ENCODE results near the gene DDIT4. TPM values are rescaled to one million over a fixed set of nuclear protein-coding genes. Genes with fewer than 3 reads are reported as not detected.

The DDIT4 gene
- total and polyA plus RNA-seq, 2 of the 8 experiments (the other 6 are each of a cell fraction or from before 2014, with no cell fraction given): 47.4 to 108 TPM

DNA sequence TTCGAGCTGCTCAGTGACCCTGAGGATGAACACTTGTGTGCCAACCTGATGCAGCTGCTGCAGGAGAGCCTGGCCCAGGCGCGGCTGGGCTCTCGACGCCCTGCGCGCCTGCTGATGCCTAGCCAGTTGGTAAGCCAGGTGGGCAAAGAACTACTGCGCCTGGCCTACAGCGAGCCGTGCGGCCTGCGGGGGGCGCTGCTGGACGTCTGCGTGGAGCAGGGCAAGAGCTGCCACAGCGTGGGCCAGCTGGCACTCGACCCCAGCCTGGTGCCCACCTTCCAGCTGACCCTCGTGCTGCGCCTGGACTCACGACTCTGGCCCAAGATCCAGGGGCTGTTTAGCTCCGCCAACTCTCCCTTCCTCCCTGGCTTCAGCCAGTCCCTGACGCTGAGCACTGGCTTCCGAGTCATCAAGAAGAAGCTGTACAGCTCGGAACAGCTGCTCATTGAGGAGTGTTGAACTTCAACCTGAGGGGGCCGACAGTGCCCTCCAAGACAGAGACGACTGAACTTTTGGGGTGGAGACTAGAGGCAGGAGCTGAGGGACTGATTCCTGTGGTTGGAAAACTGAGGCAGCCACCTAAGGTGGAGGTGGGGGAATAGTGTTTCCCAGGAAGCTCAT, 1.1 kb downstream of the DDIT4 start:
- Histone ChIP-seq H3K4me1 (replicated peaks in 1 of 4; ENCODE audit: control insufficient read depth in 3 of 4, insufficient read depth in 4 of 4, low read length in 3 of 4) (peaks cover 0 to 19% (median 15%) of the 10 kb centered on the region in 4 experiments; a peak in 6 of 7 replicates), H2BK5ac (ENCODE audit: low read depth, low read length) (peak overlapping the region; percentile 99), H2AK5ac (ENCODE audit: low read depth, low read length) (no peak overlapping the region), H2BK20ac (ENCODE audit: low read length) (no peak overlapping the region), H3K4me3 (ENCODE audit: extremely low read depth in 1 of 4, insufficient read depth in 2 of 4, low read depth in 3 of 4, low read length in 4 of 4) (peak overlapping the region; percentile 88 to 94 (median 93)), H3K23me2 (ENCODE audit: low read depth, low read length) (peaks cover 20% of the 10 kb centered on the region), H3K4ac (replicated peaks; ENCODE audit: insufficient read length, low read depth, low read length) (peak overlapping the region; percentile 23), H2BK120ac (replicated peaks; ENCODE audit: low read depth, low read length) (no peak overlapping the region), H4K20me1 (replicated peaks in 1 of 2; ENCODE audit: control insufficient read depth in 1 of 2, insufficient read depth in 2 of 2, low read length in 2 of 2) (peaks cover 15 to 23% of the 10 kb centered on the region in 2 experiments), H3K4me2 (ENCODE audit: insufficient read depth in 1 of 2, low read depth in 2 of 2, low read length in 2 of 2) (peak overlapping the region; percentile 96 to 98), H3K9ac (replicated peaks in 1 of 4; ENCODE audit: extremely low read depth in 1 of 4, low read depth in 3 of 4, low read length in 3 of 4) (peak overlapping the region; percentile 8 to 89 (median 78); a peak in 6 of 7 replicates), H3K79me1 (ENCODE audit: low read depth, low read length) (no peaks in the 10 kb centered on the region), H3K56ac (replicated peaks; ENCODE audit: insufficient read length, low read depth, low read length) (peak overlapping the region; percentile 52), H2AFZ (ENCODE audit: low read length) (no peak overlapping the region), H3K36me3 (ENCODE audit: control insufficient read depth in 2 of 4, insufficient read depth in 4 of 4, low read length in 3 of 4) (peaks cover 3 to 20% (median 10%) of the 10 kb centered on the region in 4 experiments; a peak in 7 of 8 replicates), H3K18ac (ENCODE audit: extremely low read depth, low read length) (peak overlapping the region; percentile 42), H3K79me2 (ENCODE audit: control insufficient read depth in 1 of 2, insufficient read depth in 2 of 2, low read length in 2 of 2) (peaks cover 0 to 19% of the 10 kb centered on the region in 2 experiments; a peak in 3 of 4 replicates), H3K14ac (ENCODE audit: insufficient read length) (no peak overlapping the region), H3K27ac (ENCODE audit: low read depth, low read length) (no peak overlapping the region), H2BK12ac (ENCODE audit: low read depth, low read length) (no peak overlapping the region), H3K23ac (ENCODE audit: insufficient read length) (no peak overlapping the region), H4K91ac (replicated peaks; ENCODE audit: insufficient read length, low read length) (no peak overlapping the region), H4K5ac (ENCODE audit: insufficient read length, low read depth, low read length) (peak overlapping the region; percentile 46), H2BK15ac (ENCODE audit: low read length) (no peak overlapping the region), H3K9me3 (ENCODE audit: insufficient read depth in 2 of 2, low read depth in 1 of 2, low read length in 1 of 2) (no peaks in the 10 kb centered on the region), H4K8ac (ENCODE audit: extremely low read depth, insufficient read depth, low read length) (peak overlapping the region; percentile 89; the same call in 1 of the 2 replicates), H3K27me3 (replicated peaks in 1 of 4; ENCODE audit: control insufficient read depth in 3 of 4, extremely low read depth in 1 of 4, insufficient read depth in 3 of 4, low read length in 3 of 4) (no peaks in the 10 kb centered on the region)
- FAIRE-seq (no peak), DNase-seq (ENCODE audit: low read depth in 1 of 2, low spot score in 2 of 2) (peak in 1 of 2 experiments; percentile 89)
- ChIA-PET CTCF (ENCODE audit: partially characterized antibody) (interaction anchor here (0.6 to 6.0 kb wide), 49 partner anchors 9 to 396 kb away, joined by 3 to 91 read pairs (median 4); partner anchors contain the start of genes ANAPC16 and ASCC1), POLR2A (ENCODE audit: partially characterized antibody) (interaction anchor here (0.5 to 16.4 kb wide), 28 partner anchors 13 to 822 kb away, joined by 3 to 895 read pairs (median 6); partner anchors contain the start of genes ANAPC16, ASCC1, P4HA1 and SPOCK2)
- 44% methylated on average over 26 of the region's 26 CpGs; no CpG with 5 or more reads in 1 of the 2 experiments for whole genome bisulfite sequencing, 2 experiments (ENCODE audit: extremely low coverage in 1 of 2, insufficient coverage in 1 of 2, insufficient read length in 1 of 2, insufficient replicate concordance in 2 of 2, low coverage in 1 of 2, low lambda C conversion rate in 2 of 2, missing lambda C conversion rate in 1 of 2)
- peak; percentile 47; the same call in 1 of the 2 replicates for TF ChIP-seq POLR2AphosphoS5 (IDR thresholded peaks at IDR 0.05; ENCODE audit: low read depth, low read length)
- no peak for TF ChIP-seq EZH2 (IDR thresholded peaks at IDR 0.05; ENCODE audit: low read depth, low read length, severe bottlenecking)
- no peak for TF ChIP-seq SP1 (IDR thresholded peaks at IDR 0.05; ENCODE audit: low read depth, low read length)
- no peak for TF ChIP-seq CTBP2 (IDR thresholded peaks at IDR 0.05; ENCODE audit: borderline replicate concordance, insufficient read depth, insufficient read length, low read length)
- peak; percentile 46; the same call in 1 of the 2 replicates for TF ChIP-seq E2F6 (IDR thresholded peaks at IDR 0.05)
- TF ChIP-seq TCF12 (IDR thresholded peaks at IDR 0.05; ENCODE audit: low read depth, low read length): peak; percentile 43; the same call in 1 of the 2 replicates
- no peak for TF ChIP-seq PHF8 (conservative IDR thresholded peaks at IDR 0.05; ENCODE audit: low read depth, low read length)
- TF ChIP-seq KDM4A (IDR thresholded peaks at IDR 0.05; ENCODE audit: low read depth, low read length, severe bottlenecking): no peak
- no peak for TF ChIP-seq SP4 (IDR thresholded peaks at IDR 0.05; ENCODE audit: low read length)
- TF ChIP-seq HDAC6 (IDR thresholded peaks at IDR 0.05; ENCODE audit: low read depth, low read length): no peak
- peak; percentile 33 for TF ChIP-seq TAF7 (optimal IDR thresholded peaks at IDR 0.05; ENCODE audit: borderline replicate concordance, low read depth, low read length)

All from H1 (cell line).